SK-N-MC (cell line): ENCODE measurements around the gene ODF4.

Experiments used
- EZH2 ChIP-seq: fragments of 200-600 bp; sonication (generic); IDR thresholded peaks from one replicate; pipeline ENCODE4 v1.6.1; 2017; ENCODE audit warnings: antibody characterized with exemption
- POLR2AphosphoS5 ChIP-seq: IDR thresholded peaks from 2 replicates; pipeline ENCODE4 v1.6.1; 2012; ENCODE audit warnings: mild to moderate bottlenecking, low read depth, low read length, borderline replicate concordance

DNA sequence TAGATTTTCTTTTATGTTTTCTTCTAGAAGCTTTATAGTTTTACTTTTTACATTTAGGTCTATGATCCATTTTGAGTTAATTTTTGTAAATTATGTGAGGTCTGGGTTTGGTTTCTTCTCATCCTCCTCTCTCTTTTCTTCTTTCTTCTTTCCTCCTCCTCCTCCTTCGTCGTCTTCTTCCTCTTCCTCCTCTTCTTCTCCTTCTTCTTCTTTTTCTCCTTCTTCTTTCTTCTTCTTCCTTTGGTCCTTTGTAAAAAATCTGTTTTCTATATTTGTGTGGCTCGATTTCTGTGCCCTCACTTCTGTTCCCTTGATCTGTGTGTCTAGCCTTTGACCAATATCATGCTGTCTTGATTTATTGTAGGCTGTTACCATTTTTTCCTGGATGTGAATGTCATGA, 39.4 kb upstream of the ODF4 start:
- TF ChIP-seq POLR2AphosphoS5 (no peak), EZH2 (no peak)
